Heart right ventricle (tissue), 16 donors: ENCODE measurements around the gene RBFOX2. TPM values are rescaled to one million over a fixed set of nuclear protein-coding genes. Genes with fewer than 3 reads are reported as not detected.
"Not testable (repeated sequence)": the region's sequence is repeated elsewhere in the genome, so short reads cannot be mapped to it uniquely, and the experiment has no call there.

Experiments
- ATAC-seq, 8 donors: fragments of 200-7000 bp; cut with Tn5 transposase; one replicate each; pipeline ENCODE4 v1.9.1; 2020; ENCODE audit warnings: mild to moderate bottlenecking in 8 of 8, moderate library complexity in 8 of 8, moderate number of reproducible peaks in 1 of 8
- DNase-seq, 2 donors: peaks; one replicate each; pipeline ENCODE4 v3.0.0-alpha.2; 2020
- H3K27ac ChIP-seq, 10 donors: fragments of 200-600 bp; sonication (generic) in 2 of 10; one replicate each; pipeline versions ENCODE4 v1.5.0 to v1.8.0; 2020 to 2022; ENCODE audit warnings: mild to moderate bottlenecking in 3 of 10
- H3K27me3 ChIP-seq, 7 donors: fragments of 200-600 bp; one replicate each; pipeline ENCODE4 v1.8.0; 2021 to 2022; ENCODE audit warnings: mild to moderate bottlenecking in 2 of 7
- H3K36me3 ChIP-seq, 9 donors: fragments of 200-600 bp; sonication (generic) in 1 of 9; one replicate each; pipeline versions ENCODE4 v1.5.0 to v1.8.0; 2020 to 2022; ENCODE audit warnings: mild to moderate bottlenecking in 2 of 9
- H3K4me1 ChIP-seq, 9 donors: fragments of 200-600 bp; sonication (generic) in 1 of 9; one replicate each; pipeline versions ENCODE4 v1.5.0 to v1.8.0; 2020 to 2022; ENCODE audit warnings: mild to moderate bottlenecking in 4 of 9
- H3K4me3 ChIP-seq, 10 donors: fragments of 200-600 bp; sonication (generic) in 2 of 10; one replicate each; pipeline versions ENCODE4 v1.5.0 to v1.8.0; 2020 to 2022; ENCODE audit warnings: mild to moderate bottlenecking in 7 of 10, moderate library complexity in 2 of 10
- H3K9me3 ChIP-seq, 11 donors: fragments of 200-600 bp in 10 of 11; sonication (generic) in 2 of 11; one replicate each; pipeline versions ENCODE4 v1.5.0 to v1.8.0; 2013 to 2022; ENCODE audit warnings: mild to moderate bottlenecking in 2 of 11, control low read depth in 1 of 11, moderate library complexity in 1 of 11
- CTCF ChIP-seq, 9 donors: fragments of 200-600 bp; sonication (generic) in 2 of 9; IDR thresholded peaks; one replicate each; pipeline versions ENCODE4 v1.5.0 to v1.8.0; 2021 to 2022; ENCODE audit warnings: antibody characterized with exemption in 9 of 9, mild to moderate bottlenecking in 5 of 9, moderate library complexity in 1 of 9
- WGBS, 2 donors: extraction: QIAGEN DNeasy Blood & Tissue Kit; methylation state at CpG; one replicate each; pipeline ENCODE4 v1.1.7; 2013; ENCODE audit warnings: inconsistent platforms in 1 of 2; 5-methylcytosine and 5-hydroxymethylcytosine counted together
- intact Hi-C, 10 donors: fragments of 100-400 bp; cut with DNase I; formaldehyde crosslinking; loops; one replicate each; pipeline versions ENCODE4 v1.11.1 to v1.14.2; 2022
- polyA plus RNA-seq, 2 donors: library from polyadenylated mRNA; stranded (reverse); fragments of 200-250 nt; gene quantifications; one replicate each; pipeline ENCODE4 v1.2.3, GENCODE V29; 2013
- total RNA-seq, 10 donors: library from RNA; stranded (reverse); fragmentation: NEBNext Ultra II Directional in 3 of 10; extraction: Animal tissue kit (Norgen Biotek cat#: 25700) in 3 of 10; gene quantifications; one replicate each; pipeline versions ENCODE4 v1.2.1 to v1.2.4, GENCODE V29; 2021 to 2023
- donor health status: Arrhythmogenic right ventricular cardiomyopathy.
- donor health status: ischemic (EF 13 %, LVEDD 7.1; RV severe dilation, severe dysfunction).
- donor health status: healthy with polysubstance abuse.
- donor health status: DM: no; HTN: yes; CAD: no.
- donor health status: DM: no; HTN: no; CAD: no.
- donor health status: ischemic (EF 25% LVEDD 6.9; RV normal size, moderate dysfunction).
- donor health status: ischemic (EF 25% LVEDD 5.7; RV mildly dilated, moderate dysfunction).
- donor health status: healthy.
- donor health status: DM: yes; HTN: yes; CAD: no.
- donor health status: Ischemic cardiomyopathy.
- donor health status: ischemic (EF 35%, LVEDD 5.7; RV mildly dilated, moderate dysfunction).
- donor health status: nonischemic (EF 11% LVEDD 7.7; RV severe dilation, severe dysfunction).
- donor health status: DM: yes; HTN: yes; CAD: no.
- donor health status: PGD.
- donor health status: ischemic (EF 29% LVEDD 5.4; RV normal size, mild dysfunction).
- donor health status: nonischemic (EF 23%, LVEDD 6.1; RV moderate dilation, normal function).

RBFOX2 gene
- total and polyA plus RNA-seq, 12 donors = 18.0 to 105 (median 90.4) TPM

DNA sequence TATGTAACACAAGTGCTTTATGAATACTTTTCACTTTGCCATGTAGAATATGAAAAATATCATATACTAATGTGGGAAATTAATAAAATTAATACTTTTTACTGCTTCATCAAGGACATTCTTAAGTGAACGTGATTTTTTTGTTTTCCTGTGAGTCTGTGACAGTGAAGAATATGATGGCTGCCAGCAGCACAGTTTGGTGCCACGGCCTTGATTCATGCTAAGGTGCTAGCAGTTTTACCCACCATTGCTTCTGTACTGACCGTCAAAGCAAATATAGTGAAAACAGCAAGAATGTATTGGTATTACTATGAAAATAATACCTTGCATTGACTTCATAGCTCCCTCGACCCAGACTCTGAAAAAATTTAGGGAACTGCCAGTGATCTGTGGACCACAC is 231.2 kb downstream of the RBFOX2 start:
- 74 to 82% methylated on average over 4 of the region's 4 CpGs for WGBS, 2 donors
- Histone ChIP-seq H3K27ac (no peak overlapping the region), H3K36me3 (no peaks in the 10 kb centered on the region), H3K4me1 (peaks cover 3 to 41% (median 18%) of the 10 kb centered on the region in 9 donors), H3K4me3 (no peak overlapping the region), H3K9me3 (no peaks in the 10 kb centered on the region), H3K27me3 (no peaks in the 10 kb centered on the region)
- intact Hi-C loops = no loop called here
- no peak for TF ChIP-seq CTCF (IDR thresholded peaks at IDR 0.05)
- DNase-seq = no peak
- no peak for ATAC-seq

- Histone ChIP-seq H3K4me3 (no peak overlapping the region), H3K27ac (no peak overlapping the region), H3K9me3 (no peaks in the 10 kb centered on the region), H3K27me3 (no peaks in the 10 kb centered on the region), H3K36me3 (peaks cover 0 to 4% (median 0%) of the 10 kb centered on the region in 9 donors), H3K4me1 (peaks cover 0 to 41% (median 12%) of the 10 kb centered on the region in 9 donors)
- TF ChIP-seq CTCF (IDR thresholded peaks at IDR 0.05) = no peak
- DNase-seq (no peak), ATAC-seq (no peak)
- 74 to 78% methylated on average over 1 of the region's 1 CpG for WGBS, 2 donors
- intact Hi-C loops = no loop called here
Measured at GRCh38 chr22:35795476-35795875, 233.1 kb downstream of the RBFOX2 start.

GRCh38 chr22:35792506-35792905 is 236.1 kb downstream of the RBFOX2 start:
- ATAC-seq = no peak

GRCh38 chr22:35791788-35792187 is 236.8 kb downstream of the RBFOX2 start:
- H3K36me3 ChIP-seq, H3K27ac ChIP-seq, H3K9me3 ChIP-seq, ATAC-seq, H3K27me3 ChIP-seq, DNase-seq, H3K4me3 ChIP-seq: not testable (repeated sequence)
- WGBS, 2 donors = 92 to 95% methylated on average over 2 of the region's 2 CpGs
- intact Hi-C loops = loop anchor here in 1 of 10 donors (5.0 kb wide), 1 partner anchor 46 kb away; no protein-coding TSS in a partner anchor
- H3K4me1 ChIP-seq = peaks cover 0 to 15% (median 0%) of the 10 kb centered on the region in 9 donors

More at GRCh38 chr22:35792506-35792905, 236.1 kb downstream of the RBFOX2 start:
- DNase-seq = no peak
- TF ChIP-seq CTCF (IDR thresholded peaks at IDR 0.05) = no peak
- Histone ChIP-seq H3K27me3 (no peaks in the 10 kb centered on the region), H3K9me3 (no peaks in the 10 kb centered on the region), H3K4me1 (peaks cover 0 to 17% (median 0%) of the 10 kb centered on the region in 9 donors), H3K27ac (no peak overlapping the region), H3K4me3 (no peak overlapping the region), H3K36me3 (peaks cover 0 to 9% (median 0%) of the 10 kb centered on the region in 9 donors)
- 62% methylated on average over 4 of the region's 4 CpGs for WGBS, 2 donors
- intact Hi-C loops = loop anchor here in 1 of 10 donors (5.0 kb wide), 1 partner anchor 45 kb away; no protein-coding TSS in a partner anchor

- H3K36me3 ChIP-seq = peaks cover 0 to 21% (median 6%) of the 10 kb centered on the region in 9 donors
- WGBS, 2 donors = 34 to 41% methylated on average over 4 of the region's 4 CpGs
Measured at GRCh38 chr22:35785181-35785923, 243.3 kb downstream of the RBFOX2 start.

More at GRCh38 chr22:35785181-35785923, 243.3 kb downstream of the RBFOX2 start:
- TF ChIP-seq CTCF (IDR thresholded peaks at IDR 0.05) = no peak
- Histone ChIP-seq H3K27me3 (no peaks in the 10 kb centered on the region), H3K27ac (peak overlapping the region in 3 of 10 donors; percentile 0 to 9 (median 6)), H3K9me3 (no peaks in the 10 kb centered on the region), H3K4me3 (no peak overlapping the region), H3K4me1 (peaks cover 0 to 61% (median 42%) of the 10 kb centered on the region in 9 donors)
- ATAC-seq (peak in 4 of 8 donors; percentile 11 to 67 (median 52)), DNase-seq (no peak)
- intact Hi-C loops = loop anchor here in 1 of 10 donors (10.0 kb wide), 1 partner anchor 49 kb away; no protein-coding TSS in a partner anchor
